ENCODE results near the gene TPCN2. TPM values are rescaled to one million over a fixed set of nuclear protein-coding genes. Genes with fewer than 3 reads are reported as not detected.

Gene TPCN2
- total RNA-seq, 2 experiments from 2014 or later: 16.0 to 17.0 TPM

- H3K4me3 Mint-ChIP-seq: no peak overlapping the region
- H3K9me3 Mint-ChIP-seq: peaks cover 5% of the 10 kb centered on the region
- POLR2A ChIA-PET: no interaction called here
- intact Hi-C loops (cut with micrococcal nuclease): no loop called here
- no peak overlapping the region for H3K27ac Mint-ChIP-seq
- ATAC-seq (no peak), DNase-seq (no peak)
- no peaks in the 10 kb centered on the region for H3K27me3 Mint-ChIP-seq
- H3K36me3 Mint-ChIP-seq (ENCODE audit: low read depth): no peaks in the 10 kb centered on the region
- TF ChIP-seq CTCF (IDR thresholded peaks at IDR 0.05): no peak
- H3K4me1 Mint-ChIP-seq (ENCODE audit: low read depth): peaks cover 1% of the 10 kb centered on the region
- CTCF ChIA-PET: interaction anchor here (0.7 kb wide), 1 partner anchor 13 kb away, joined by 3 read pairs; no protein-coding TSS in a partner anchor
Observed at GRCh38 chr11:69115586-69116560, 67.1 kb downstream of the TPCN2 start.

DNA sequence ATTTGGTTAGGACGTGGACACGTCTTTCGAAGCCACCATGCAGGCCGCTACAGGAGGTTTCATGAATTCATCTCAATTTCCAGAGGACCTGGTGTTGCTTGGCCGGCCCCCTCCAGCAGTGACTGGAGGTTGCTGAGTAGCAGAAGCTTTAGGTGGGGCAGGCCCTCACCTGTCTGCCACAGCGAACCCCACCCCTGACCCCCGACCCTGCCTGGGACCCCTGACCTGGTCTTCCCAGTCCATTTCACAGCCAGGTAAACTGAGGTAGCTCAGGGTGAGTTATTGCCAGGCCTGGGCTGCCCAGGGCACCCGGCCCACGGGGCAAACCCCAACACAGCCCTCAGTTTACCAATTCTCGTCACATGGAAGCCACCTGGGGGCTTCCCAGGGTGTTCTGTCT is 67.9 kb downstream of the TPCN2 start:
- no peak overlapping the region for H3K4me3 Mint-ChIP-seq
- no peak for TF ChIP-seq CTCF (IDR thresholded peaks at IDR 0.05)
- no peak overlapping the region for H3K27ac Mint-ChIP-seq
- no peak for ATAC-seq
- H3K9me3 Mint-ChIP-seq: peaks cover 5% of the 10 kb centered on the region
- ChIA-PET POLR2A (no interaction called here), CTCF (no interaction called here)
- no peaks in the 10 kb centered on the region for H3K27me3 Mint-ChIP-seq
- no peak for DNase-seq
- peaks cover 8% of the 10 kb centered on the region for H3K4me1 Mint-ChIP-seq (ENCODE audit: low read depth)
- H3K36me3 Mint-ChIP-seq (ENCODE audit: low read depth): no peaks in the 10 kb centered on the region
- intact Hi-C loops (cut with micrococcal nuclease): no loop called here

DNA sequence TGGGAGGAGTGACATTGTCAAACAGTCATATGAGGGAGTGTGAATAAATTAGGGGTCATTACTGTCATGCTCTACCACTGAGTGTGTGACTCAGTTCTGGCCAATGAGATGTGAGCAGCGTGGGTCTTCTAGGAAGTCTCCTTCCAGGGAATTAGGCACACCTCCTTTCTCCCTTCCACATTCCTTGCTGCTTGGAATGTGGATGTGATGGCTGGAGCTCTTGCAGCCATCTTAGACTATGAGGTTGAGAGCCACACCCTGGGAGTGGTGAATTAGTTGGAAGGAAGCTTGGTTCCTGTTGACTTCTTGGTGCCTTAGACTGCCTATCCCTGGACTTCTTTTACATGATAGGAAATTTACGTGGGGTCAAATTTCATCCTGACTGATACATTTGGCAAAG is 70.5 kb downstream of the TPCN2 start:
- Mint-ChIP-seq H3K27ac (no peak overlapping the region), H3K4me3 (no peak overlapping the region), H3K9me3 (peaks cover 5% of the 10 kb centered on the region), H3K4me1 (ENCODE audit: low read depth) (peaks cover 31% of the 10 kb centered on the region), H3K27me3 (no peaks in the 10 kb centered on the region), H3K36me3 (ENCODE audit: low read depth) (no peaks in the 10 kb centered on the region)
- ATAC-seq (no peak), DNase-seq (no peak)
- intact Hi-C loops (cut with micrococcal nuclease): no loop called here
- TF ChIP-seq CTCF (IDR thresholded peaks at IDR 0.05): no peak
- POLR2A ChIA-PET: no interaction called here
- CTCF ChIA-PET: no interaction called here

GRCh38 chr11:69120096-69120875 is 71.6 kb downstream of the TPCN2 start:
- ChIA-PET POLR2A (interaction anchor here (1.0 kb wide), 1 partner anchor 8 kb away, joined by 3 read pairs; no protein-coding TSS in a partner anchor), CTCF (interaction anchor here (1.2 kb wide), 1 partner anchor 173 kb away, joined by 3 read pairs; no protein-coding TSS in a partner anchor)
- H3K9me3 Mint-ChIP-seq: peaks cover 5% of the 10 kb centered on the region
- H3K4me1 Mint-ChIP-seq (ENCODE audit: low read depth): peaks cover 38% of the 10 kb centered on the region
- no peak for TF ChIP-seq CTCF (IDR thresholded peaks at IDR 0.05)
- H3K27ac Mint-ChIP-seq: no peak overlapping the region
- H3K27me3 Mint-ChIP-seq: no peaks in the 10 kb centered on the region
- ATAC-seq: no peak
- intact Hi-C loops (cut with micrococcal nuclease): loop anchor here (5.0 to 10.0 kb wide), 2 partner anchors 115 to 177 kb away; no protein-coding TSS in a partner anchor
- no peak overlapping the region for H3K4me3 Mint-ChIP-seq
- no peaks in the 10 kb centered on the region for H3K36me3 Mint-ChIP-seq (ENCODE audit: low read depth)
- no peak for DNase-seq
